K562 (cell line): Measurements from ENCODE around the gene NABP2.

Experiments
- RAD21 ChIP-seq, 2 experiments: fragments of 250-450 bp in 1 of 2; fragments of 450-650 bp in 1 of 2; sonication (Bioruptor Pico) in 1 of 2; formaldehyde crosslinking in 1 of 2; IDR thresholded peaks in 1 of 2; conservative IDR thresholded peaks in 1 of 2; 2 replicates each; pipeline versions ENCODE4 v1.4.0 to v1.8.0; 2020 to 2022; ENCODE audit warnings: mild to moderate bottlenecking in 2 of 2, moderate library complexity in 1 of 2
- TF ChIP-seq, protein P1 (sequence below), 3 experiments: IDR thresholded peaks in 2 of 3; conservative IDR thresholded peaks in 1 of 3; 2 replicates each; pipeline ENCODE4 v1.5.1; 2011 to 2012; ENCODE audit warnings: low read length in 3 of 3, mild to moderate bottlenecking in 3 of 3, control low read depth in 2 of 3, improper control_type of control experiment in 1 of 3, inconsistent platforms in 1 of 3, low read depth in 1 of 3, mixed read lengths in 1 of 3, moderate library complexity in 1 of 3; ENCODE audit not compliant: insufficient read depth in 2 of 3

DNA sequence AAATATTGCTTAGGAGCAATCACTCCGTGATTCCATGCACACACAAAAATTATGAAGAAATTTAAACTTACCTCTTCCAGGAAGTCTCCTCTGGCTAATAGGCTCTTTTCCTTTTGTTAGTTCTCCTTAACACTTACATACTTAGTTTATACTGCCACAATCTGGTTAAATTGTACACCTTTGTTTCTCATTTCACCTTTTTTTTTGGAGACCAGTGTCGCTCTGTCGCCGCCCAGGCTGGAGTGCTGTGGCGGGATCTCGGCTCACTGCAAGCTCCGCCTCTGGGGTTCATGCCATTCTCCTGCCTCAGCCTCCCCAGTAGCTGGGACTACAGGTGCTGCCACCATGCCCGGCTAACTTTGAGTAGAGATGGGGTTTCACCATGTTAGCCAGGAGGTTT is 36.2 kb downstream of the NABP2 start:
- no peak for TF ChIP-seq RAD21 (CRISPR knock-in tag; conservative IDR thresholded peaks at IDR 0.05 in 1 of 2, IDR thresholded peaks at IDR 0.05 in 1 of 2)
- TF ChIP-seq, protein P1, sequence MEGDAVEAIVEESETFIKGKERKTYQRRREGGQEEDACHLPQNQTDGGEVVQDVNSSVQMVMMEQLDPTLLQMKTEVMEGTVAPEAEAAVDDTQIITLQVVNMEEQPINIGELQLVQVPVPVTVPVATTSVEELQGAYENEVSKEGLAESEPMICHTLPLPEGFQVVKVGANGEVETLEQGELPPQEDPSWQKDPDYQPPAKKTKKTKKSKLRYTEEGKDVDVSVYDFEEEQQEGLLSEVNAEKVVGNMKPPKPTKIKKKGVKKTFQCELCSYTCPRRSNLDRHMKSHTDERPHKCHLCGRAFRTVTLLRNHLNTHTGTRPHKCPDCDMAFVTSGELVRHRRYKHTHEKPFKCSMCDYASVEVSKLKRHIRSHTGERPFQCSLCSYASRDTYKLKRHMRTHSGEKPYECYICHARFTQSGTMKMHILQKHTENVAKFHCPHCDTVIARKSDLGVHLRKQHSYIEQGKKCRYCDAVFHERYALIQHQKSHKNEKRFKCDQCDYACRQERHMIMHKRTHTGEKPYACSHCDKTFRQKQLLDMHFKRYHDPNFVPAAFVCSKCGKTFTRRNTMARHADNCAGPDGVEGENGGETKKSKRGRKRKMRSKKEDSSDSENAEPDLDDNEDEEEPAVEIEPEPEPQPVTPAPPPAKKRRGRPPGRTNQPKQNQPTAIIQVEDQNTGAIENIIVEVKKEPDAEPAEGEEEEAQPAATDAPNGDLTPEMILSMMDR (IDR thresholded peaks at IDR 0.05 in 2 of 3, conservative IDR thresholded peaks at IDR 0.05 in 1 of 3; ENCODE audit: insufficient read depth in 2 of 3, low read depth in 1 of 3, low read length in 3 of 3): no peak
